GM12878 (cell line): Measurements from ENCODE around the gene PLPP2. TPM values are rescaled to one million over a fixed set of nuclear protein-coding genes. Genes with fewer than 3 reads are reported as not detected.

Experiments used
- ATAC-seq: fragments of 200-7000 bp; cut with Tn5 transposase; 3 replicates; pipeline ENCODE4 v1.9.1; 2020; ENCODE audit warnings: mild to moderate bottlenecking, moderate library complexity
- BruUV-seq: library from RNA; stranded (reverse); fragments of 400-500 nt; replicated peaks from 2 replicates; lab custom pipeline; 2021; lab: Mats Ljungman, UMichigan
- CTCF ChIA-PET: fragments of 300-600 bp; sonication (Branson Sonifier 250); formaldehyde crosslinking; extraction: SDS; loops from one replicate; lab custom pipeline; 2021; ENCODE audit warnings: inconsistent platforms; lab: Yijun Ruan, JAX
- POLR2A ChIA-PET: fragments of 350-600 bp; formaldehyde crosslinking; extraction: SDS; loops from one replicate; lab custom pipeline; 2021; ENCODE audit warnings: inconsistent platforms; lab: Charles Lee
- RAD21 ChIA-PET: fragments of 300-600 bp; sonication (Branson Sonifier 250); formaldehyde crosslinking; loops from one replicate; lab custom pipeline; 2023; ENCODE audit warnings: antibody characterized with exemption; ENCODE audit not compliant: unreplicated experiment; lab: Charles Lee
- SMC1A ChIA-PET: fragments of 300-600 bp; sonication (Branson Sonifier 250); formaldehyde crosslinking; loops from one replicate; lab custom pipeline; 2023; ENCODE audit not compliant: unreplicated experiment, uncharacterized antibody; lab: Charles Lee
- DNase-seq: peaks from one replicate; pipeline ENCODE4 v3.0.0-alpha.2; 2011; ENCODE audit warnings: low read depth, low spot score
- FAIRE-seq: peaks from 3 replicates; lab custom pipeline; 2011; peaks lifted over from hg19 to GRCh38; lab: Jason Lieb, UNC
- H2AFZ ChIP-seq: 2 replicates; pipeline ENCODE4 v1.6.0; 2011; ENCODE audit warnings: low read depth, low read length, control low read depth; ENCODE audit not compliant: control insufficient read depth
- H3K27ac ChIP-seq: 2 replicates; pipeline ENCODE4 v1.5.1; 2011; ENCODE audit warnings: control low read depth; ENCODE audit not compliant: control insufficient read depth, insufficient read depth
- H3K27me3 ChIP-seq, 2 experiments: replicated peaks in 1 of 2; 2 replicates each; pipeline versions ENCODE4 v1.6.0 to v1.6.1; 2011; ENCODE audit warnings: low read length in 1 of 2; ENCODE audit not compliant: control insufficient read depth in 2 of 2, insufficient read depth in 2 of 2
- H3K36me3 ChIP-seq, 2 experiments: 2 replicates each; pipeline ENCODE4 v1.5.1; 2011; ENCODE audit warnings: low read length in 1 of 2; ENCODE audit not compliant: control insufficient read depth in 2 of 2, insufficient read depth in 2 of 2
- H3K4me1 ChIP-seq: 2 replicates; pipeline ENCODE4 v1.6.1; 2011; ENCODE audit warnings: mild to moderate bottlenecking, low read length, moderate library complexity, mixed read lengths; ENCODE audit not compliant: control insufficient read depth, insufficient read depth
- H3K4me2 ChIP-seq: 2 replicates; pipeline ENCODE4 v1.6.0; 2011; ENCODE audit warnings: control low read depth; ENCODE audit not compliant: control insufficient read depth, insufficient read depth
- H3K4me3 ChIP-seq: fragments of 200-600 bp; sonication (generic); 2 replicates; pipeline ENCODE4 v1.5.1; 2016
- H3K79me2 ChIP-seq: 2 replicates; pipeline ENCODE4 v1.6.0; 2011; ENCODE audit warnings: low read length; ENCODE audit not compliant: control insufficient read depth, insufficient read depth
- H3K9ac ChIP-seq: 2 replicates; pipeline ENCODE4 v1.8.0; 2011; ENCODE audit warnings: low read length, control low read depth, mixed read lengths; ENCODE audit not compliant: control insufficient read depth, insufficient read depth
- H3K9me3 ChIP-seq: replicated peaks from 3 replicates; pipeline ENCODE4 v1.5.1; 2011; ENCODE audit warnings: mild to moderate bottlenecking, low read length; ENCODE audit not compliant: control insufficient read depth, insufficient read depth
- H4K20me1 ChIP-seq: 2 replicates; pipeline ENCODE4 v1.6.0; 2011; ENCODE audit not compliant: control insufficient read depth, insufficient read depth
- BMI1 ChIP-seq: fragments of 450-650 bp; IDR thresholded peaks from 2 replicates; pipeline ENCODE4 v1.6.1; 2016; ENCODE audit warnings: mild to moderate bottlenecking, moderate library complexity, borderline replicate concordance
- EP300 ChIP-seq, 2 experiments: fragments of 150-350 bp in 1 of 2; IDR thresholded peaks; 2 replicates each; pipeline ENCODE4 v1.6.1; 2011 to 2012; ENCODE audit warnings: low read depth in 2 of 2, low read length in 2 of 2, borderline replicate concordance in 1 of 2, improper control_type of control experiment in 1 of 2, inconsistent platforms in 1 of 2; ENCODE audit not compliant: control insufficient read depth in 1 of 2
- ESRRA ChIP-seq: IDR thresholded peaks from 2 replicates; pipeline ENCODE4 v1.6.1; 2012; ENCODE audit warnings: mild to moderate bottlenecking, low read length, improper control_type of control experiment
- RELB ChIP-seq: fragments of 450-650 bp; IDR thresholded peaks from 2 replicates; pipeline ENCODE4 v1.6.1; 2017; ENCODE audit warnings: low read depth, mild to moderate bottlenecking, moderate library complexity
- YBX1 ChIP-seq: fragments of 450-650 bp; IDR thresholded peaks from 2 replicates; pipeline ENCODE4 v1.6.1; 2016; ENCODE audit warnings: antibody characterized with exemption
- ZNF207 ChIP-seq: fragments of 450-650 bp; IDR thresholded peaks from 2 replicates; pipeline ENCODE4 v1.6.1; 2014; ENCODE audit warnings: antibody characterized with exemption, mild to moderate bottlenecking, borderline replicate concordance
- WGBS: methylation state at CpG from one replicate; pipeline ENCODE4 v1.1.6; 2016; ENCODE audit warnings: low lambda C conversion rate; ENCODE audit not compliant: insufficient replicate concordance, insufficient coverage; ENCODE audit errors: missing lambda C conversion rate; 5-methylcytosine and 5-hydroxymethylcytosine counted together
- in situ Hi-C: fragments of 300-500 bp; cut with MboI; formaldehyde crosslinking; loops from 9 replicates; pipeline ENCODE4 v1.14.3; 2018; ENCODE audit warnings: mixed read lengths
- intact Hi-C: fragments of 100-400 bp; cut with micrococcal nuclease; formaldehyde crosslinking; loops from one replicate; pipeline ENCODE4 v1.14.2; 2022; ENCODE audit not compliant: unreplicated experiment
- polyA plus RNA-seq, 11 experiments: library from polyadenylated mRNA; depleted of rRNA in 4 of 11; unstranded in 6 of 11; stranded (reverse) in 5 of 11; fragments of >200 nt; fragmentation: Nextera tagmentation in 4 of 11; fragmentation: Illumina TruSeq in 1 of 11; extraction: Ambion mirVana in 4 of 11; extraction: Trizol in 1 of 11; gene quantifications; 1 replicate in 1 of 11; 2 replicates in 10 of 11; pipeline versions ENCODE4 v1.2.1 to v1.2.3, GENCODE V29; 2011 to 2016; ENCODE audit warnings: inconsistent platforms in 2 of 11, missing spikeins in 2 of 11, low read depth in 1 of 11
- total RNA-seq, 4 experiments: library from RNA; depleted of rRNA in 3 of 4; stranded (reverse); fragments of >200 nt in 3 of 4; fragmentation: Illumina TruSeq in 1 of 4; extraction: Trizol in 1 of 4; gene quantifications; 2 replicates each; pipeline versions ENCODE4 v1.2.1 to v1.2.3, GENCODE V29; 2013 to 2021
- TF ChIP-seq, protein P1 (sequence below): fragments of 450-650 bp; conservative IDR thresholded peaks from 2 replicates; pipeline ENCODE4 v1.6.1; 2017; ENCODE audit warnings: mild to moderate bottlenecking, moderate library complexity

Gene PLPP2
- total and polyA plus RNA-seq, 10 of the 15 experiments (the other 5 are each of a cell fraction or from before 2014, with no cell fraction given): 0.04 to 0.62 (median 0.14) TPM; not detected in 7

DNA sequence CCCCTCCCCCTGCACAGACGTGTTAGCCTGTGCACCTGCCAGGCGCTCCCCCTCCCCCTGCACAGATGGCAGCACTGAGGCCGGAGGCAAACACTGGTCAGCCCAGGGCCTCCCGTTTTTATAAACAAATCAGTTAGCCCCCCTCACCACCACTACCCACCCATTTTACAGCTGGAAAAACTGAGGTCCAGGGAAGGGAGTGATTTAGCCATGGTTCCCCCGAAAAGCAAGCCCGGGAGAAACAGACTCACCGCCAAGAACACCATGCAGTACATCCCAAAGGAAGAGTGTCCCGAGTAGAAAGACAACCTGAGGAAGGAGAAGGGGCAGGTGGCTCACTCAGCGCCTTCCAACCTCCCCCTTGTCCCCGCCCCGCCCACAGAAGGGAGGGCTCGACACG is 8.7 kb downstream of the PLPP2 start:
- Histone ChIP-seq H3K9me3 (no peaks in the 10 kb centered on the region), H3K9ac (no peak overlapping the region), H3K4me1 (no peaks in the 10 kb centered on the region), H3K4me3 (no peak overlapping the region), H3K36me3 (no peaks in the 10 kb centered on the region), H3K4me2 (no peak overlapping the region), H3K27me3 (no peaks in the 10 kb centered on the region; a peak in 1 of 4 replicates), H4K20me1 (no peaks in the 10 kb centered on the region), H3K27ac (no peak overlapping the region), H2AFZ (no peak overlapping the region), H3K79me2 (no peaks in the 10 kb centered on the region)
- ChIA-PET CTCF (no interaction called here), SMC1A (no interaction called here), RAD21 (no interaction called here), POLR2A (no interaction called here)
- no peak for TF ChIP-seq BMI1
- TF ChIP-seq ZNF207: no peak
- no peak for TF ChIP-seq EP300 (IDR thresholded peaks at IDR 0.05; ENCODE audit: borderline replicate concordance in 1 of 2, control insufficient read depth in 1 of 2, low read depth in 2 of 2, low read length in 2 of 2)
- TF ChIP-seq, protein P1, sequence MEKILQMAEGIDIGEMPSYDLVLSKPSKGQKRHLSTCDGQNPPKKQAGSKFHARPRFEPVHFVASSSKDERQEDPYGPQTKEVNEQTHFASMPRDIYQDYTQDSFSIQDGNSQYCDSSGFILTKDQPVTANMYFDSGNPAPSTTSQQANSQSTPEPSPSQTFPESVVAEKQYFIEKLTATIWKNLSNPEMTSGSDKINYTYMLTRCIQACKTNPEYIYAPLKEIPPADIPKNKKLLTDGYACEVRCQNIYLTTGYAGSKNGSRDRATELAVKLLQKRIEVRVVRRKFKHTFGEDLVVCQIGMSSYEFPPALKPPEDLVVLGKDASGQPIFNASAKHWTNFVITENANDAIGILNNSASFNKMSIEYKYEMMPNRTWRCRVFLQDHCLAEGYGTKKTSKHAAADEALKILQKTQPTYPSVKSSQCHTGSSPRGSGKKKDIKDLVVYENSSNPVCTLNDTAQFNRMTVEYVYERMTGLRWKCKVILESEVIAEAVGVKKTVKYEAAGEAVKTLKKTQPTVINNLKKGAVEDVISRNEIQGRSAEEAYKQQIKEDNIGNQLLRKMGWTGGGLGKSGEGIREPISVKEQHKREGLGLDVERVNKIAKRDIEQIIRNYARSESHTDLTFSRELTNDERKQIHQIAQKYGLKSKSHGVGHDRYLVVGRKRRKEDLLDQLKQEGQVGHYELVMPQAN: no peak
- no peak for TF ChIP-seq RELB
- TF ChIP-seq YBX1: no peak
- no peak for TF ChIP-seq ESRRA
- DNase-seq: no peak
- 47% methylated on average over 13 of the region's 13 CpGs for WGBS
- in situ Hi-C loops: no loop called here
- intact Hi-C loops: no loop called here
- no peak for ATAC-seq
- BruUV-seq: no TSS peak
- FAIRE-seq: no peak
